ENCODE results near the gene ELF1.

DNA sequence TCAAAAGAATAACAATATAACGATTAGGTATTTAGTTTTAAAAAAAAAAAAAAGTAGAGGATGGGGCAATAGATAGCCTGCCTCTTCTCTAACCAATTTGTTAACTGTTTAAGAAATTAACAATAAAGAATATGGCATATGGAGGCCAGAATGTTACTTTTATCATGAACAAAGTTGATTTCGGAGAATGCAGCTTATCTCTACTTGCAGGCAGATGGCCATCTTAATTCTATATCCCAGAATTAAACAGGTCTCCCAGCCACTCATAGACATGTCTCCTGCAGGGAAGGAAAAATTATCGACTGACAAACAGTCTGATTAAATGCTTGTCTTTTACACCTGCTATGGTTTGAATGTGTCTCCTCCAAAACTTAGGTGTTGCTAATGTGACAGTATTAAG is 133.1 kb downstream of the ELF1 start:
- TF ChIP-seq POLR2AphosphoS5 (IDR thresholded peaks at IDR 0.05; ENCODE audit: low read depth, low read length) (no peak), POLR2A (IDR thresholded peaks at IDR 0.05; ENCODE audit: low read depth, low read length) (no peak), SPI1 (IDR thresholded peaks at IDR 0.05; ENCODE audit: low read depth, low read length) (no peak), POU2F2 (IDR thresholded peaks at IDR 0.05; ENCODE audit: low read depth, low read length) (no peak), PAX5 (IDR thresholded peaks at IDR 0.05; ENCODE audit: insufficient read depth, low read length, severe bottlenecking) (no peak), TAF1 (IDR thresholded peaks at IDR 0.05; ENCODE audit: low read depth, low read length) (no peak)
